Loucy (cell line): ENCODE data around the gene PGA4.

Source experiments
- CTCF ChIP-seq: fragments of 200-600 bp; sonication (generic); conservative IDR thresholded peaks from 2 replicates; pipeline ENCODE4 v1.5.1; 2014; ENCODE audit warnings: mild to moderate bottlenecking, antibody characterized with exemption, low read length
- EZH2phosphoT487 ChIP-seq: fragments of 200-600 bp; IDR thresholded peaks from 2 replicates; pipeline ENCODE4 v1.6.1; 2018; ENCODE audit warnings: antibody characterized with exemption, mild to moderate bottlenecking, moderate library complexity, borderline replicate concordance

DNA sequence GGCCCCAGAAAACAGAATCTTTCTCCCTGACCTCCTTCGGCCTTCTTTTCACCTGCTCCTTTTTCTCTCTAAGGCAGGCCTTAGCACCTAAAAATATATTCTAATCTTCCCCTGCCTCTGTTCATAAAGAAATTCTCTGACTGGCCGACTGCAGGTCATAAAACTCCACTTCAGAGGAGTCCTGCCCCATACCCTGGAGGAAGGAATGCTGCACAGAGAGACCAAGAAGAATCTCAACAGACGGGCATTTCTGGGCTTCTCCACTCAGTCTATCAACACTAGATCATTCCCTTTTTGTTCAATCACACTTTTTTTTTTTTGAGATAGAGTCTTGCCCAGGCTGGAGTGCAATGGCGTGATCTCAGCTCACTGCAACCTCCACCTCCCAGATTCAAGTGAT lies 38.5 kb upstream of the PGA4 start:
- TF ChIP-seq CTCF: no peak
- TF ChIP-seq EZH2phosphoT487: no peak
